ENCODE data around the gene ZBED1. TPM values are rescaled to one million over a fixed set of nuclear protein-coding genes. Genes with fewer than 3 reads are reported as not detected.
"Not testable (repeated sequence)": the region's sequence is repeated elsewhere in the genome, so short reads cannot be mapped to it uniquely, and the experiment has no call there.

Gene ZBED1
- total RNA-seq, 2 donors from 2014 or later, result 39.7 to 54.5 TPM

GRCh38 chrX:2526390-2526789 is 25.6 kb upstream of the ZBED1 start:
- Histone ChIP-seq H3K27me3 (replicated peaks; ENCODE audit: insufficient read depth) (no peaks in the 10 kb centered on the region), H3K4me3 (no peak overlapping the region), H3K9me3 (no peaks in the 10 kb centered on the region), H3K4me1 (ENCODE audit: control insufficient read depth in 1 of 2, low read depth in 2 of 2) (no peaks in the 10 kb centered on the region), H3K36me3 (no peaks in the 10 kb centered on the region), H3K27ac (no peak overlapping the region)
- DNase-seq (ENCODE audit: low spot score) (no peak), ATAC-seq (ENCODE audit: insufficient number of reproducible peaks, low FRiP score, low read depth) (no peak)
- TF ChIP-seq CTCF (IDR thresholded peaks at IDR 0.05), result no peak

GRCh38 chrX:2523911-2524310 is 23.1 kb upstream of the ZBED1 start:
- no peaks in the 10 kb centered on the region for H3K27me3 ChIP-seq (replicated peaks; ENCODE audit: insufficient read depth)
- no peak overlapping the region for H3K27ac ChIP-seq
- H3K4me3 ChIP-seq, result no peak overlapping the region
- TF ChIP-seq CTCF (IDR thresholded peaks at IDR 0.05), result no peak
- DNase-seq (ENCODE audit: low spot score) (no peak), ATAC-seq (ENCODE audit: insufficient number of reproducible peaks, low FRiP score, low read depth) (no peak)
- no peaks in the 10 kb centered on the region for H3K4me1 ChIP-seq (ENCODE audit: control insufficient read depth in 1 of 2, low read depth in 2 of 2)
- no peaks in the 10 kb centered on the region for H3K9me3 ChIP-seq
- H3K36me3 ChIP-seq, result no peaks in the 10 kb centered on the region

- Histone ChIP-seq H3K27me3 (replicated peaks; ENCODE audit: insufficient read depth) (no peaks in the 10 kb centered on the region), H3K36me3 (no peaks in the 10 kb centered on the region), H3K4me1 (ENCODE audit: control insufficient read depth in 1 of 2, low read depth in 2 of 2) (no peaks in the 10 kb centered on the region), H3K27ac (no peak overlapping the region), H3K4me3 (no peak overlapping the region), H3K9me3 (no peaks in the 10 kb centered on the region)
- no peak for DNase-seq (ENCODE audit: low spot score)
- ATAC-seq (ENCODE audit: insufficient number of reproducible peaks, low FRiP score, low read depth), result no peak
- TF ChIP-seq CTCF (IDR thresholded peaks at IDR 0.05), result no peak
These were observed 21.2 kb upstream of the ZBED1 start for GRCh38 chrX:2521927-2522386.

GRCh38 chrX:2521092-2521926 is 20.5 kb upstream of the ZBED1 start:
- no peak for DNase-seq (ENCODE audit: low spot score)

GRCh38 chrX:2520539-2520938 is 19.8 kb upstream of the ZBED1 start:
- DNase-seq (ENCODE audit: low spot score), result no peak

More at GRCh38 chrX:2521092-2521926, 20.5 kb upstream of the ZBED1 start:
- TF ChIP-seq CTCF (IDR thresholded peaks at IDR 0.05), result no peak
- no peak for ATAC-seq (ENCODE audit: insufficient number of reproducible peaks, low FRiP score, low read depth)
- Histone ChIP-seq H3K4me3 (no peak overlapping the region), H3K4me1 (ENCODE audit: control insufficient read depth in 1 of 2, low read depth in 2 of 2) (no peaks in the 10 kb centered on the region), H3K36me3 (no peaks in the 10 kb centered on the region), H3K27me3 (replicated peaks; ENCODE audit: insufficient read depth) (no peaks in the 10 kb centered on the region), H3K9me3 (no peaks in the 10 kb centered on the region), H3K27ac (no peak overlapping the region)

GRCh38 chrX:2519638-2520037 is 18.9 kb upstream of the ZBED1 start:
- H3K4me1 ChIP-seq (ENCODE audit: control insufficient read depth in 1 of 2, low read depth in 2 of 2); ATAC-seq (ENCODE audit: insufficient number of reproducible peaks, low FRiP score, low read depth); H3K27ac ChIP-seq; H3K36me3 ChIP-seq; H3K27me3 ChIP-seq (replicated peaks; ENCODE audit: insufficient read depth); H3K4me3 ChIP-seq; DNase-seq (ENCODE audit: low spot score); H3K9me3 ChIP-seq: not testable (repeated sequence)

More at GRCh38 chrX:2520539-2520938, 19.8 kb upstream of the ZBED1 start:
- no peaks in the 10 kb centered on the region for H3K9me3 ChIP-seq
- H3K4me3 ChIP-seq, result no peak overlapping the region
- no peaks in the 10 kb centered on the region for H3K4me1 ChIP-seq (ENCODE audit: control insufficient read depth in 1 of 2, low read depth in 2 of 2)
- no peak for TF ChIP-seq CTCF (IDR thresholded peaks at IDR 0.05)
- H3K27me3 ChIP-seq (replicated peaks; ENCODE audit: insufficient read depth), result no peaks in the 10 kb centered on the region
- no peaks in the 10 kb centered on the region for H3K36me3 ChIP-seq
- no peak overlapping the region for H3K27ac ChIP-seq
- ATAC-seq (ENCODE audit: insufficient number of reproducible peaks, low FRiP score, low read depth), result no peak
